Stimulated activated CD8-positive, alpha-beta memory T cell treated with anti-CD3 and anti-CD28 coated beads, Interleukin-7, amount 100 ng/mL, for 4 hours (primary cell): ENCODE results near the gene KLK11.

Experiments
- DNase-seq, 2 donors: peaks; one replicate each; pipeline ENCODE4 v3.0.0-alpha.2; 2020; ENCODE audit warnings: low read depth in 2 of 2

The KLK11 gene

DNA sequence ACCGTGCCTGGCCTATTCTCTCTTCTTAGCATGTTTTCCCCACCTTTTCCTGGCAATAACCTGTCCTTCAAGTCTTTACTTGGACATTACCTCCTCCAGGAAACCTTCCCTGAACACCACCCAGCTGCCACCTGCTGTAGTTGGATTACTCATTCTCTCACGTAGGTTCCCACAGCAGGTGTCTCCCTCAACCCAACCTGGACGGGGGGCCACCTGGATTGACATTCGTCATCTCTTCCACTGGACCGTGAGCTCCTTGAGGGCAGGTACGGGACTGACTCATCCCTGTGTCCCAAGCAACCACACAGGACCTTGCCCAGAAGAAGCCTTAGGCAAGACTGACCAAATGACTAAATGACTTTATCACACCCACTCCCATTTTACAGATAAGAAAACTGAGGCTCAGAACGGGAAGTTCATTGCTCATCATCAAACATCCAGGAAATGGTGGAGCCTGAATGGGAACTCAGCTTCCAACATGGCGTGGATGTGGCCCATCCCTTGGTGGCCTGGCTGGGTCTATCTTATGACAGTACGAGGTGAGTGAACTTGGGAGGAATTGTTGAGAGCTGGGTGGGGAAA lies 53.5 kb downstream of the KLK11 start:
- DNase-seq, result no peak
